Measurements from ENCODE around the gene CCDC30.

- no peak for TF ChIP-seq CTCF (optimal IDR thresholded peaks at IDR 0.05 in 1 of 3, IDR thresholded peaks at IDR 0.05 in 1 of 3, conservative IDR thresholded peaks at IDR 0.05 in 1 of 3; ENCODE audit: extremely low read depth in 1 of 3, insufficient read depth in 2 of 3, low read length in 3 of 3)
- no peak for TF ChIP-seq EZH2 (IDR thresholded peaks at IDR 0.05; ENCODE audit: low read length)
These were observed 122.9 kb downstream of the CCDC30 start for GRCh38 chr1:42586016-42586415.

Measured in keratinocyte (primary cell).